Hepatocyte (in vitro differentiated cells): Measurements from ENCODE around the gene C1QTNF8.

Experiments used
- CTCF ChIP-seq: fragments of 200-600 bp; sonication (generic); IDR thresholded peaks from 2 replicates; pipeline ENCODE4 v1.5.1; 2016; ENCODE audit warnings: antibody characterized with exemption, mild to moderate bottlenecking; ENCODE audit not compliant: poor library complexity
- EZH2 ChIP-seq: fragments of 200-600 bp; sonication (generic); IDR thresholded peaks from 2 replicates; pipeline ENCODE4 v1.6.1; 2016; ENCODE audit warnings: antibody characterized with exemption, mild to moderate bottlenecking, borderline replicate concordance

- TF ChIP-seq CTCF (no peak), EZH2 (no peak)
Measured at GRCh38 chr16:1107141-1107540, 11.1 kb upstream of the C1QTNF8 start.
